ENCODE results near the gene PADI1. TPM values are rescaled to one million over a fixed set of nuclear protein-coding genes. Genes with fewer than 3 reads are reported as not detected.

PADI1 gene
- total RNA-seq, 4 donors from 2014 or later = 0.14 TPM; not detected in 3

GRCh38 chr1:17167786-17168090 is 37.2 kb upstream of the PADI1 start:
- DNase-seq = no peak
- WGBS, 2 donors (ENCODE audit: low coverage in 1 of 2) = 70% methylated on average over 5 of the region's 5 CpGs; no CpG with 5 or more reads in 1 of the 2 donors
- H3K4me1 ChIP-seq = no peaks in the 10 kb centered on the region
- H3K27ac ChIP-seq = no peak overlapping the region
- no peaks in the 10 kb centered on the region for H3K9me3 ChIP-seq
- H3K36me3 ChIP-seq = no peaks in the 10 kb centered on the region
- intact Hi-C loops (cut with DNase I; ENCODE audit: low total_unique reads) (no loop called here), in situ Hi-C loops (cut with MboI; ENCODE audit: low pct_ligation_motif_present in 1 of 4, low pct_unique_long_range_greater_than_20kb in 1 of 4, low sequenced_read_pairs in 3 of 4) (no loop called here)
- no peak overlapping the region for H3K4me3 ChIP-seq
- peaks cover 8% of the 10 kb centered on the region for H3K27me3 ChIP-seq
- no peak for TF ChIP-seq POLR2A (IDR thresholded peaks at IDR 0.05)
- TF ChIP-seq CTCF (IDR thresholded peaks at IDR 0.05) = no peak
- TF ChIP-seq EP300 (IDR thresholded peaks at IDR 0.05; ENCODE audit: low read depth) = no peak

- WGBS, 2 donors (ENCODE audit: low coverage in 1 of 2) = 28 to 39% methylated on average over 2 to 13 of the region's 13 CpGs
- Histone ChIP-seq H3K4me3 (no peak overlapping the region), H3K27ac (no peak overlapping the region), H3K27me3 (peaks cover 10% of the 10 kb centered on the region), H3K36me3 (no peaks in the 10 kb centered on the region), H3K9me3 (no peaks in the 10 kb centered on the region), H3K4me1 (no peaks in the 10 kb centered on the region)
- TF ChIP-seq CTCF (IDR thresholded peaks at IDR 0.05) (no peak), POLR2AphosphoS5 (IDR thresholded peaks at IDR 0.05) (no peak), POLR2A (IDR thresholded peaks at IDR 0.05) (no peak), EP300 (IDR thresholded peaks at IDR 0.05; ENCODE audit: low read depth) (no peak)
- in situ Hi-C loops (cut with MboI; ENCODE audit: low pct_ligation_motif_present in 1 of 4, low pct_unique_long_range_greater_than_20kb in 1 of 4, low sequenced_read_pairs in 3 of 4) = no loop called here
- intact Hi-C loops (cut with DNase I; ENCODE audit: low total_unique reads) = no loop called here
- DNase-seq = no peak
Observed at GRCh38 chr1:17168091-17168876, 36.6 kb upstream of the PADI1 start.

GRCh38 chr1:17170571-17170970 is 34.4 kb upstream of the PADI1 start:
- in situ Hi-C loops (cut with MboI; ENCODE audit: low pct_ligation_motif_present in 1 of 4, low pct_unique_long_range_greater_than_20kb in 1 of 4, low sequenced_read_pairs in 3 of 4) = no loop called here
- TF ChIP-seq EP300 (IDR thresholded peaks at IDR 0.05; ENCODE audit: low read depth) = no peak
- TF ChIP-seq POLR2AphosphoS5 (IDR thresholded peaks at IDR 0.05) = no peak
- no peak for TF ChIP-seq POLR2A (IDR thresholded peaks at IDR 0.05)
- no peak for TF ChIP-seq CTCF (IDR thresholded peaks at IDR 0.05)
- Histone ChIP-seq H3K9me3 (no peaks in the 10 kb centered on the region), H3K36me3 (no peaks in the 10 kb centered on the region), H3K4me1 (no peaks in the 10 kb centered on the region), H3K27ac (no peak overlapping the region), H3K4me3 (no peak overlapping the region), H3K27me3 (peaks cover 17% of the 10 kb centered on the region)
- DNase-seq = no peak
- intact Hi-C loops (cut with DNase I; ENCODE audit: low total_unique reads) = no loop called here

- in situ Hi-C loops (cut with MboI; ENCODE audit: low pct_ligation_motif_present in 1 of 4, low pct_unique_long_range_greater_than_20kb in 1 of 4, low sequenced_read_pairs in 3 of 4) (no loop called here), intact Hi-C loops (cut with DNase I; ENCODE audit: low total_unique reads) (no loop called here)
- TF ChIP-seq POLR2AphosphoS5 (IDR thresholded peaks at IDR 0.05) = no peak
- no peak for TF ChIP-seq EP300 (IDR thresholded peaks at IDR 0.05; ENCODE audit: low read depth)
- TF ChIP-seq POLR2A (IDR thresholded peaks at IDR 0.05) = no peak
- TF ChIP-seq CTCF (IDR thresholded peaks at IDR 0.05) = no peak
- Histone ChIP-seq H3K9me3 (no peaks in the 10 kb centered on the region), H3K27ac (no peak overlapping the region), H3K27me3 (peaks cover 9% of the 10 kb centered on the region), H3K4me3 (no peak overlapping the region), H3K4me1 (no peaks in the 10 kb centered on the region), H3K36me3 (no peaks in the 10 kb centered on the region)
- WGBS, 2 donors (ENCODE audit: low coverage in 1 of 2) = 52% methylated on average over 3 of the region's 3 CpGs; no CpG with 5 or more reads in 1 of the 2 donors
- DNase-seq = no peak
Observed at GRCh38 chr1:17173217-17173616, 31.7 kb upstream of the PADI1 start.
